ENCODE measurements around the gene DNAJC7.

GRCh38 chr17:42016411-42016831 is 818 bp downstream of the DNAJC7 start:
- TF ChIP-seq SIN3A (IDR thresholded peaks at IDR 0.05; ENCODE audit: borderline replicate concordance, insufficient read depth, low read length) (no peak), POLR2AphosphoS5 (IDR thresholded peaks at IDR 0.05; ENCODE audit: low read depth, low read length) (no peak), REST (IDR thresholded peaks at IDR 0.05; ENCODE audit: insufficient read depth in 1 of 2, low read depth in 2 of 2, low read length in 2 of 2) (no peak)

Measured in PFSK-1 (cell line).